Measurements from ENCODE around the gene ZNF181.

- TF ChIP-seq CTCF (IDR thresholded peaks at IDR 0.05) (no peak), POLR2AphosphoS5 (IDR thresholded peaks at IDR 0.05; ENCODE audit: insufficient read depth in 1 of 2, low read depth in 1 of 2) (no peak)
These were observed 11.7 kb upstream of the ZNF181 start for GRCh38 chr19:34722353-34722752.
